GM19043 (cell line): Measurements from ENCODE around the gene BABAM1.

Experiments
- ATAC-seq: cut with Tn5 transposase; IDR thresholded peaks from one replicate; pipeline ENCODE4 v1.9.1; 2021; ENCODE audit warnings: low read depth; ENCODE audit not compliant: unreplicated experiment

BABAM1 gene

DNA sequence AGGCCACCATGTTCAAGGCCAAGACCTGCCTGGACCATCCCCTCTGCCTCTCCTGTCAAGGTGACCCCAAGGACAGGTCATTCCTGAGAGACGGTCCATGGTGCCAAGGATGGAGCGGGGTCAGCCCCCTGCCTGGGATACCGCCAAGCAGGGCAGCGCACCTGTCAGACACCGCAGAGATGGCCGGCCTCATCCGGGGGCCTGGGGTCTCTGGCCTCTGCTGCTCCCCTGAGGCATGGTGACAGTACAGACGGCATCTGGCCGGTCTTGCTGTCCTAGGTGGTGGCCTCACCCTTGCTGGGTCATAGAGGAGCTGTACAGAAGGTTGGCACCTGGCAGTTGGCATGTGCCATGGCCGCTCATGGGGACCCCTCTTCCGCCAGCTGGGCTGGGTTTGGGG, 53.2 kb downstream of the BABAM1 start:
- ATAC-seq, result no peak

GRCh38 chr19:17321655-17322489, 54.6 kb downstream of the BABAM1 start:
- no peak for ATAC-seq

- ATAC-seq, result no peak
These were observed 55.6 kb downstream of the BABAM1 start for GRCh38 chr19:17322854-17323253.

GRCh38 chr19:17323300-17323963, 56.2 kb downstream of the BABAM1 start:
- ATAC-seq, result no peak

DNA sequence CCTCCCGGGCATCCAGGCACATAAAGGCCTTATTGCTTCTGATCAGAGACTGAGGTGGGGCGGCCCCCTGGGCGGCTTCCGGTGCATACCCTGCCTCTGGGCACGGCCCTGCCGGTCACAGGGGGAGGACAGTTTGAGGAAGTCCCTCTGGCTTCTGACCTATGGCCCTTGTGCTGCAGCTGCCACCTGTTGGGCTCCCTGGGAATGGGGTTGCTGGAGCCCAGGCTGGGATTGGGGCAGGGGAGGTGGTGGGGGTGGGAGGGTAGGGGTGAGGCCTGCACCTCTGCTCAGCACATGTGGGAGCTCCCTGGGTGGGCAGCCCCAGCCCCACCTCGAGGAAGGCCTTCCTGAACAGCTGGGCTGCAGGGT, 56.7 kb downstream of the BABAM1 start:
- no peak for ATAC-seq

DNA sequence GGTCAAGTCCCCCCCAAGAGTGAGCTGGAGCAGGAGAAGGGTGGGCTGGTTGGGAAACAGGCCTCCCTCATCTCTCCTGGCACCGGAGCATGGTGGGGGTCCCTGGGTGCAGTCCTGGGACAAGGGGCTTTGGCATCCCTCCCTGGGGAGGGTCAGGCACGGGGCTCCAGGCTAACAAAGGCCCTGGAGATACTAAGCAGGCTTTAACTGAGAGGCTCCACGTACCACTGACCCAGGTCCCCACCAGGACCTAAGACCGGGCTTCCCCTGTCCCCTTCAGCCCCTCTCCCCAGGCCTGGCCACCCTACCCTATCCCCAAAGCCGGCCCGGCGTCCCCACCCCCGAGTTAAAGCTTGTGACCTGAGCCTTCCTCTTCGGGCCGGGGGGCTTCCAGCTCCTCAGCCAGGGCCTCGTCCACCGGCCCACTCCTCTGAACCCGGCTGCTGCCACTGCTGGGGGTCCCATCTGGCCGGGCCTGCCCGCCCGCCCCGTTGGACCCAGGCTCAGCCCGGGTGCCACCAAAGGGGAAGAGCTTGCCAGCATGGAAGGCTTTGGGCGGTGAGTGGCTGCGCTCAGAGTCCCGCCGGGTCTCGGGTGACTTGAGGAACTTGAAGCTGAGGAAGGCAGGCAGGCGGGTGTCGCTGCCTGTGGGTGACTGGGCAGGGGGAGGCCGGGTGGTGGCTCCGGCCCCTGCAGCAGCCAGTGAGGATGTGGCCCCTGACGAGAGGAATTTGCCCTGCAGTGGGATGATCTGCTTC, 57.3 kb downstream of the BABAM1 start:
- ATAC-seq, result no peak

DNA sequence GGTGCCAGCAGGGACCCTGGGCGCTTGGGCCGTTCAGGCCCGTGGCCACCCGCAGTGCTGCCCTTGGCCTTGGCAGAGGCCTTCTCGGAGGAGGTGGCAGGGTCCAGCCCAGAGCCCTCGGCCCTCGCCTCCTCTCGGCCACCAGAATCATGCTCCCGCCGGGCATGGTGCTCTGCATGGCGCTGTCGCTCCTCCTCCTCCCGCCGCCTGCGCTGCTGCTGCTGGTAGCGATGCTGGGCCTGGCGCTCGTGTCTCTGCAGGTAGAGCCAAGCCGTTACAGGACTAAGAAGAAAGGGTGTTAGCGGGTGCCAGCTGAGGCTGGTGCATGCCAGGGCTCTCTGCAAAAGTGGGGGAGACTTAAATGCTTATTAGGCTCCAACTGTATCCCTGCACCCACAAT, 57.9 kb downstream of the BABAM1 start:
- ATAC-seq, result no peak

GRCh38 chr19:17325881-17326594, 58.8 kb downstream of the BABAM1 start:
- no peak for ATAC-seq

DNA sequence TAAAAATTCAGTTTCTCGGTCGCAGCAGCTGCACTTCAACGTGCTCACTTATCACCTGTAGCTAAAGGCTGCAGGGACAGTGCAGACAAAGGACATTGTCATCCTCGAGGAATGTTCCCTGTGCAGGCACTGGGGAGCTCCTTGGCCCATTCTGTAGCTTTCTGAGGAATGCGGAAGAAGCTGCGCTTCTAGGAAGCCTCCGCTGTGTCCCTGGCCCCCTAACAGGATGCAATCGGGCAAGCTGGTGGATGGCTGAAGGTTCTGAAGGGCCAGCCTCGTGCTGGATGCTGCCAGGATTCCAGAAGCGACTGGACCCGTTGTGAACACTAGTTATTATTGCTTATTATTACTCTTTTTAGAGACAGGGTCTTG, 59.3 kb downstream of the BABAM1 start:
- no peak for ATAC-seq

DNA sequence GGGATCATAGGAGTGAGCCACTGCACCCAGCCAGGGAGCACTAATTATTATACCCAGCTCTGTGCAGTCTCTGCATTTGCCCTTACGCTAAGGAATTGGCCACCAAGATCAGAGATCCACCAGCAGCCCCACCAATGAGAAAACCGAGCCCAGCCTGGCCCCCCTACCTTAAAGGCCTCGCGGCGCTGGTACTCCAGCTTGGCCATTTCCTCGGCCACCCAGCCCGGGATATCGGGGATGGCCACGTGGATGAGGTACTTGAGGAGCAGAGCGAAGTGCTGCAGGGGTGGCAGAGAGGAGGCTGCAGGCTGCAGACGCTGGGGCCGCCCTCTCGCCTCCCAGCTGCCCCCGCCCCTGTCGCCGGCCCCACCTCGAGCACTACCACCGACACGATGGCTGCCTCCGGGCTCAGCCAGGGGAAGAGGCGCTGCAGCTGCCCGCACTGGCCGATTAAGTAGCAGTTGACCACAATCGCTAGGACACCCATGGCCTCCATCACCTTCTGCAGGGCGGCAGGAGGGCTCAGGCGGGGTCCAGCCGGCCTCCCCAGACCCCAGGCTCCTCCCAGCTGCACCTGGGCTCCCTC, 59.9 kb downstream of the BABAM1 start:
- no peak for ATAC-seq

DNA sequence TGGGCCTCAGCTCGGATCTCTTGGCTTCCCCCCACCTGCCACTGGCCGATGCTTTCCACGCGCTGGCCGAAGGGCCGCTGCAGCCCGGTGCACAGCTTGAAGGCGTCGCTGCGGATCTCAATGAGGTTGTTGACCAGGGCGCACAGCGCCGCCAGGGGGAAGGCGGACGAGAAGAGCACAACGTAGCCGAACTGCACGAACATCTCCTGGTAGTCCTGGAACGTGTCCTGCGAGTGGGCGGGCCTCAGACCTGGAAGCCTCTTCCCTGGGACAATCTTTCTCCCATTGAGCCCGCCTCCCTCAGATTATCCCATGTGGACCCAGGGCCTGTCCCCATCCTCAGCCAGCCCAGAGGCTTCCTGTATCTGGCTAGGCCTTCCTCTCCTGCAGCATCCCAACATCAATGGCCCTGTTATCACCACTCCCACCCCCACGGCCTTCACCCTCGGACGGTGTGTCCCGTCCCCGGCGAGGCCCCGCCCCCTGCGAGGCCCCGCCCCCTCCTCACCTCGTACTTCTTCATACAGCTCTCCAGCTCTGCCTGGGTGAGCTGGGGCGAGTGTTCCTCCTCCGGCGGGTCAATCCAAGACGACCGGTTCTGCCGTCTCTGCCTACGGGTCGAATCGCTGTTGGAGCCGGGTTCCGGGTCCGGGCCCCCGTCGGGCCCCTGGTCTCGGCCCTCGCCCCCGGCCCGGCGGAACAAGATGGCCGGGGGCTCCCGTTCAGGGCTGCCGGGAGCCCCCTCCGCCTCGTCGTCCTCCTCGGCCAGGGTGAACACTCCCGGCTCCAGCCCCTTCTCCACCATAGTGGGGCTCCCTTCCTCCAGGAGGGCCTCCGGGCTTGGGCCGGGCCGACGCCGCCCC, 60.6 kb downstream of the BABAM1 start:
- no peak for ATAC-seq
